Activated CD4-positive, alpha-beta T cell treated with anti-CD3 and anti-CD28 coated beads, Interleukin-10, Interleukin-2, amounts not matched to agents 100 ng/mL and 50 ng/mL, durations not matched to agents 16 hours and 8 hours (primary cell): ENCODE data around the gene RAI14.

Source experiments
- DNase-seq: peaks from one replicate; pipeline ENCODE4 v3.0.0-alpha.2; 2020

Gene RAI14

DNA sequence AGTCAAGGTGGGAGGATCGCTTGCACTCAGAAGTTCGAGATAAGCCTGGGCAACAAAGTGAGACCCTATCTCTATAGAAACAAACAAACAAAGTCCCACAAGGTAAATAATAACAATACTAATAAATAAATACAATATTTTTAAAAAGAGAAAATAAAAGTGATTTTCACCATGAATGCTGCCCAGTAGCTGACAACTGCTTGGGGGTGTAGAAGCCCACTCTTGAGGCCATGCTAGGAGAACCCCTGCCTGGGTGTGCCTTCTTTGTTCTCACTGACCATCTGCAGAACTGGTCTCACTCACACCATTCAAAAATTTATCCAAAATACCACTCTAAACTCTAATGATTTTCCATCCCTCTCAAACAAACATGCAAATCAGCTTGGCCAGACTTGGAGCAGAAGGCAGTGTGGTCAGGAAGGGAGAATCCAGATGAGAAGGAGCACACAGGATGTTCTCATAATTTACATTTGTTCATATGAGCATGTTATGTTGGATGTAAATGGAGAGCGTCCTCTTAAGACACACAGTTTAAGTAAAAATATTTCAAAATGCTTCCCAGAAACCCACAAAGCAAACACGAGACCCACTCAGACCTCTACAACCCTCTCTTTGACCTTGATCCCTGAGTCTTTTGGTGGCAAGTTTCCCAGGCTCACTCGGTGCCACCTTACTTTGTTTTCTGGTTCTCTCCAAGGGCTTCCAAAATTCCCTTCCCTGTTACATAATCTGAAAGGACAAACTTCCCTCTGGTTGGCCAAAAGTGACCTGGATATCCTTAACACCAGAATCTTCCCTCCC is 7.9 kb upstream of the RAI14 start:
- no peak for DNase-seq

DNA sequence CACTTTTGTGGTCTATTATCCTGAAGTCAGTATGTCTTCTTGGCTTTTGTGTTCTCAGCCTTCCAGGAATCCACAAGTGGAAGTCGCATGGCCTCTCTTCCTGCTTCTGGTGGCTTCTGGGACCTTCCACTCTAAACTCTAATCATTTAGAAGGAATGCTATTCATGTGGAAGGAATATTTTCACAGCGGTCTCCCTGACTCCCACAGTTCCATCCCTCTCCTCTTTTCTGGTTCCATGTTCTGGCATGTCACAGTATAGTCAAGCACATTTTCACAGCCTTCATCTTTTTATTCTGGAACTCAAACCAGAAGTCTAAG is 7.3 kb upstream of the RAI14 start:
- no peak for DNase-seq

DNA sequence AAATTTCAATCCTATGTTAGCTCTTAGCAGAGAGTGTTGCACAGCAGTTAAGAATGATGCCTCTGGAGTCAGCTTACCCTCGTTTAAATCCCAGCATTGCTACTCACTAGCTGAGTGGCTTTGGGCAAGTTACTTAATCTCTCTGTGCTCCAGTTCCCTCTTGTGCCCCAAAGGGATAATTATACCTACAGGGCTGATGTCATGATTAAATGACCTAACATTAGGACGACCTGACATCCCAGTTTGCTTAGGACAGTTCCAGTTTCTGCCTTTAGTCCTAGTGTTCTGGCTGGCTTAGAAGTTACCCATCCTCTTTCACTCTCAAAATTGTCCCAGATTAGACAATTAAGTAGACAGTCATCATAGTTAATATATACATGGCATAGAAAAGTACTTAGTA is 4.3 kb upstream of the RAI14 start:
- DNase-seq: no peak

DNA sequence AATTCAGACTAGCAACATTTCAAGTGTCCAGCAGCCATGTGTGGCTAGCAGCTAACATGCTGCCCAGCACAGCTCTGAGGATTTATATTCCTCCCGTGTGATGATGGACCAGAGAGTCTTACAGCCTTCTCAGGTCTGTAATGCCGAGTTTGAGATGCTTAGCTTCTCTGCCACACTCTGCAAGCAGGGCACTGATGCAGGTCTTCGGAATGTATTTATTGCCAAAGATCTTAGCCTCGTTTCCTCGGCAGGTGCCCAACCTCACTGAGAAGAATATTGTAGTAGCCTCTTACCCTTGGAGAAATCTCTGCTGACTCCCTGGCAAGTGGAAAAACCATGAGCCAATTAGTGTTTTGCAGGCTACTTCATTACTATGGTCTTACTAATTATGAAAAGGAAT is 3.7 kb upstream of the RAI14 start:
- DNase-seq: no peak

DNA sequence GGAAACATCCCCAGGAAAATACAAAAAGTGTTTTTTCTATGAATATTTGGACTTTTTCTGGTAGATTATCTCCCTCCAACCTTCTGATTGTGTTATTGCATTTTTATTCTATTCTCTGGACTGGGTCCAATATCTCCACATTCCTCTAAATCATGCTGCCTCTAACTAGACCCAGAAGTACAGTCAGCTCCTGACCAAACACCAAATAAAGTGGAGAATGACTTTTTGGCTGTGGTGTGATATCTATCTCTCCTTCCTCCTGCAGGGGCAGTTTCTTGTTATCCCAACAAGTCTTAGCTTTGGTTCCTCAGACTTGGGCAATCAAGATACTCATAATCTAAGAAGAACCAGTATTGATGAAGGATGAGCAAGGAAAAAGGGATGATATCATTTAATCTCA is 3.2 kb upstream of the RAI14 start:
- no peak for DNase-seq

DNA sequence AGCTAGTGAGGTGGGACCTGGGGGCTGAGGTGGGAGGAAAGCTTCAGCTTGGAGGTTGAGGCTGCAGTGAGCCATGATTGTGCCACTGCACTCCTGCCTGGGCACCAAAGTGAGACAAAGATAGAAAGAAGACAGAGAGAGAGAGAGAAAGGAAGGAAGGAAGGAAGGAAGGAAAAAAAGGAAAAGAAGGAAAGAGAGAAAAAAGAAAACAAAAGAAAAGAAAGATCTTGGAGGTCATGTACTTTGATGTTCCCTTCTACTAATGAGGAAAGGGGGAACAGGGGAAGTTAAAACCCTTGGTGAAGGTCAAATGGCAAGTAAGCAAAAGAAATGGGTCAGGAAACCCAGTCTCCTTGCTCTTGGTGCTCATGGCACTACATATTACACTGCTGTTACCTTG is 2.4 kb upstream of the RAI14 start:
- DNase-seq: no peak

DNA sequence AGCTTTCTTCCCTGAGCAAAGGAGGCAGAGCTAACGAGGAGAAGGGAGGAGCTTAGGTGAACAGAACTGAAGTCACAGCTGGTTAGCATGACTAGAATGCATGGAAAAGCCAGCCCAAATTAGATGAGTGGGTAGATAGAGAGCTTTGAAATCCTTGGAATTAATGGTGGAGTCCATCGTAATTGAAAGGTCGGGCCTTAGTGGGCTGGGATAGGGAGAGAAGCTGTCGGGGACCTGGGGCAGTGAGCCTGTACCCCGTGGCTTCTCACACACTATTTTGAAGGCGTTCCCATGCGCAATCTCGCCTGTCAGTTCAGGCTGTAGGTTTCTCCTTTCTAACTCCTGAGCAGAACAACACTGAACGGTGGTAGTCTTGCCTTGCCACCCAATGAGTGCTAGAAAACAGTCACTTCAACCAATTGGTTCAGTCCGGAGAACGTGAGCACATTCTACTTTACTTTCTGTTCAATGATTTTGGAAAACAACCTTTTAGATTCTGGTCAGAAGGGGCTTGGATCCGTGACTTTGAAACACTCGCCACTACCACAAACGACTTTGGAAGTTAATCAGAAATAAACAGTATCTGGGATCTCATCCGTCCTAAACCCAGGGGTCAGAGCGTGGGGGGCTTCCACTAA is 655 bp upstream of the RAI14 start:
- peak; percentile 20 for DNase-seq

DNA sequence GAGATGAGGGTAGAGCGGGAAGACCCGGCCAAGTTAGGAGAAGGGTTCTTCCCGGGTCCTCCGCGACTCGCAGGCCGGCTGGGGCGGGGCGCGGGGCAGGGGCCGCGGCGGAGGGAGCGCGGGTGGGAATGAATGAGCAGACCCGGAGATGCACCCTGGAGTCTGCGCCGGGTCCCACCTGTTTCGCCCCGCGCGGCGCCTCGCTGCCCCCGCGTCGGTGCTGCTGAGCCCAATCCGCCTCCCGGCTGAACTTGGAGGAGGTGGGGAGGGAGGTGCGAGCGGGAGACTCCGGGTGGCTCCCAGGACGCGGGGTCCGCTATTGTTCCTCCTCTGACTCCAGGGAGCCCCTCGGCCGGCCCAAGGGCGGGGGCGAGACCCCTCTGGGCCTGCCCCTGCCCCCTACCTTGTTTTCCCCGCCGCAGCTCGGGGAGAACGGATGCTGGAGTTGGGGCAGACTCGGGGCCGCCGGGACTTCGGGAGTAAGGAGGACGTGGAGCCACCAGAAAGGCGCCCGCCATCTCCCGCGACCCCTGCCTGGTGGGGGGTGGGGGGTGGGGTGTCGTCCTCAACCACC is 659 bp downstream of the RAI14 start:
- DNase-seq: no peak

DNA sequence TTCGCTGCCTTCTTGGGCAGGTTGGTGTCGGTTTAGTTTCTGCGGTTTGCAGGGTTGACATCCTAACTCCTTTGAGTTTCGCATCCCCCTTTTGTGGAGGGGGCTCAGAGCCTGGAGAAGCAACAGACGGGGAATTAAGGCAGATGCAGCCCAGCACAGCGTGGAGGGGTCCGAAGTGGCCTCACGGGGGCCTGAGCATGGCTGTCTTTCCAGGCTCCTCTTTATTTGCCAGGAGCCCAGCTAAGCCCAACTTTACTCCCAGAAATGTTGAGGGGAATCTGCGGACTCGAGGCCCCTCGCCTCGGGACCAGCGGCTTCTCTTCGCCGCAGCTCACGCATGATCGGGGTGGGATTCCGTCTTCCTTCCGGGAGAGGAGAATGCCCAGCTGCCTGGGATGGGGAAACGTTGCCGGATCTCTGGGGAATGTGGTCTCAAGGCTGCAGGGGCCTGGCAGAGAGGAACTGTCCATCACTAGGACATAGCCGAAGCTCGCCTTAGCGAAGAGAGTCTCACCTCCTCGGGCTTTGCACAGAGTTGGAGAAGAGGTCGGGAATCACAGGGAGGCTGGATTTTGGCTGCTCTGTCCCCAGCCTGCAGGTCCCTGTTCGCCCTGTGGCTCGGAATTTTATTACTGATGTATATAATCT is 1.3 kb downstream of the RAI14 start:
- DNase-seq: no peak

DNA sequence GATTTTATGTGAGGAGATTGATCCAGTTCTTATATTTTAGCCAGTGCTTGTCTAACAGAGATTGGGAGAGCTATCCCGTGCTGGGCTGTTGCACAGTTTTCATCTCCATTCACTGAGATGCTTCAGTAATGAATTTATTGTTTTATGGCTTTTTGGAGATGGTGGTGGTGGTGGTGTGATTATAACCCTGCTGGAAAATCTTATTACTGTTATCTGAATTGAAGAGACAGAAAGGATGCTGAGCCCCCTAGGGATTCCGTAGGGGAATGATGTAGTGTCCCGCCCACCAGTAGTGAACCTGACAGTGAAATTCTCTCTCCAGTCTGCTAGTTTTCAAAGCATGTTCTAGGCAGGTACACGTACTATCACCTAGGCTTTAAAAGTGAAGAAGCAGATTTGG is 1.9 kb downstream of the RAI14 start:
- DNase-seq: no peak

DNA sequence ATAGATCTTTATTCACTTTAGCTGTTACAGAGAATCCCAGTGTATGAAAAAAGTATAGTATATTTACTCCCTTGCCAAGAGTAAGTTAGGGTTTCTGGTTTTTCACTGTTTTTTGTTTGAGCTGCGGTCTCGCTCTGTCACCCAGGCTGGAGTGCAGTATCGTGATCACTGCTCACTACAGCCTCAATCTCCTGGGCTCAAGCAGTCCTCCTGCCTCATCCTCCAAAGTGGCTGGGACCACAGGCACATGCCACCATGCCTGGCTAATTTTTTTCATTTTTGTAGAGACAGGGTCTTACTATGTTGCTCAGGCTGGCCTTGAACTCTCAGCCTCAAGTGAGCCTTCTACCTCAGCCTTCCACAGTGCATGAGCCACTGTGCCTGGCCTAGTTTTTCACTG is 3.0 kb downstream of the RAI14 start:
- DNase-seq: no peak

DNA sequence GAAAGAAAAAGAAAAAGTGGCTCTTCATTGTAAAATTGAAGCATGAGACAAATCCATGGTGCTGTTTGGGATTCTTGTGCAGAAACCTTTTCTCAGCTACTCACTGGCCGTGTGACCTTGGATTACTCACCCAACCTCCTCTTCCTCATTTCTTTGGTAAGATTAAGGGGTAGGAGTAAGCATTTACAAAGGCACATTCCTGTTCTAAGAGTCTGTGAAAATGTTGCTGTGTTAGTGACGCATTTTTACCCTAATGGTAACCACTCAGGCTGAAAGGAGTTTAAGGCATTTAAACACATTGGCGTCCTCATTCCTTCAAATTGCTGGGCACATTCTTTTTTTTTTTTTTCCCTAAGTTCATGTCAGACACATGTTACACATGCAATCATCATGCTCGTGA is 4.3 kb downstream of the RAI14 start:
- DNase-seq: no peak

DNA sequence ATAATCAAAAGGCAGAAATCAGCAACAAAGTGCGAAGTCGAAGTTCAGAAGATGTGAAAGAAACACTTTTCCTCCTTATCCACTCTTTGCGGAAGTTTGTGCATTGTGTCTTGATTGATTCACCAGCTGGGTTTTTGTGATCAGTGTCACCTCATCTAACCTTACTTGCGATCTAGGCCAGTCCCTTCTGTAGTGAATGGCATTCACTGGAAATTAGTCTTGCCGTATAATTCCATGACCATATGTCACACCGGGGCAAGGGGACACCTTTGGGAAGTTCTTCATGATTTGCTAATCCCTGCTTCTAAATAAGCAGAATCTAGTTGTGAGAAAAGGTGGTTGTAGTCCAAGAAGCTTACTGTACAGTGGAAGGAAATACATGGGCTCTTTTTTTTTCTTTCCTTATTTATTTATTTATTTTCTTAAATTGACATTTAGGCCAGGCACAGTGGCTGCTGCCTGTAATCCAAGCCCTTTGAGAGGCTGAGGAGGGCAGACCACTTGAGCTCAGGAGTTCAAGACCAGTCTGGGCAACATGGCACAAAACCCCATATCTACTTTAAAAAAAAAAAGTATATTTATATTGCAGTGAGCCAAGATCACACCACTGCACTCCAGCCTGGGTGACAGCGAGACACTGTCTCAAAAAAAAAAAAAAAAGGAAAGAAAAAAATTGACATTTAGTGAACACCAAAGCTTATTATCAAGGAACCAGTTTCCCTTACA is 7.8 kb downstream of the RAI14 start:
- DNase-seq: no peak

DNA sequence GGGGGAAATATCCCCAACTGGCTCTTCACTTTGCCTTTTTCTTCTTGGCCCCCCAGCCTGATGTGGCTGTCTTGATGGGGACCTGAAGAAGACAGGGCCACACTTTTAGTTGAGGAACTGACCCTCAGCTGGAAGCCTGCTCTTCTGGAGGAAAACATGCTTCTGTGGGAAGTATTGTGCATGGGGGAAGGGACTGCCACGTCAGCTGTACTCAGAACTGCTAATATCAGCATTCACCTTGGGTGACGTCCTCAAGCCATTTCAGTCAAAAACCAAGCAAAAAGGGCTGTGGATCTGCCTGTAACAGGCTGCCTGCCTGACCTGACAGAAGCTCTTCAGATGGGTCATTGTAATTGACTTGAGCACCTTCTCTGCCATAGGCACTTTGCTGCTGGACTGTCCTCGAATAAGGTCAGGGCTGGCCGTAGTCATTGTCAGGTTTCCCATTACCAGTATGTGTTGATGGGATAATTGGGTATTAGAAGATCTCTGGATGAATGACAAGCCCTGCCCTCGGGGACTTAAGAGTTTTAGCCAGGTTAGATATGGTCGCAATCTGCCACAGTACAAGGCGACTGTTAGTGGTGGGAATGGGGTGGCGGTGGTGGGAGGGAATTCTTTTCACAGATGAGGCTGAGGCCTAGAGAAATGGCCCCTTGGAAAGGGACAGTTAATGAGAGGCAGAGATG is 10.4 kb downstream of the RAI14 start:
- no peak for DNase-seq

DNA sequence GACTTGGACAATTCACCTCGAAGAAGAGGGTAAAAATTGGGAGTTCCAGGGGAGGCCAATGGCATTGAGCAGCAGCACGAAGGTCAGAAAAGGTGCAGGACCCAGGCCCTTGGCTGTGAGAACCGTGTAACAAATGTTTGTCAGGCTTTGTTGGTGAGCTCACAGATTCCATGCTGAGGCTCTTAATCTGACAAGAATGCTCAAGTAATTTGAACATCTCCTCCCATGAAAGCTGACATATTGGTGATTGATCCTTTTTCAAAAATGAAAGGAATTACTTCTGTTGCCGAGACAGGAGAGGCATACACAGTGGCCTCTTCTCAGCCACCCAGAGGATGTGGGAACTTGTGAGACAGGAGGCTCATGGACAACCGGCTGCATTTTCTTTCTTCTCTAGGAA is 11.6 kb downstream of the RAI14 start:
- no peak for DNase-seq

DNA sequence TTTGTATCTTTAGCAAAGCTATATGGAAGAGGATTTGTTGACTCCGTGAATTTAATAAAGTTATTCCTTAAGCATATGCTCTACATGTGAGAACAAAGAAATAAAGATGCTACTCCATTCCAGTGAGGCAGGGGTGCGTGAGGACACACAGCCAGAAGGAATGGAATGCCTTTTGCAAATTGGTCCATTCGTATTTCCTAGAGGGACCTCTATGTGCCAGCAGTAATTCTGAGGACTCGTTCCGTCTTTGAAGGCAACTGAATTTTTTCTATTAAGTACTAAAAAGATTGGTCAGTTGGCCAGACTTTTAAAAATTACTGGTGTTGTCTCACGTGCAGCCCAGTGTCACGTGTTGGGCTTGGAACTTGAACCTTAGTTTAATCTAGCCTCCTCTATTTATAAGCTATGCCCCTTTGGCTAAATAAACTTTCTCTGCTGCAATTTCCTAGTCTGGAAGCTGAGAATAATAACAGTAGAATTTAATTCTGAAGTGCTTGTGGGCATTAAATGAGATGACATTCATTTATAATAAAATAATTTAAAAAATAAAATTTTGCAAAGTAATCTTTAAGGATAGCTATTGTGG is 13.9 kb downstream of the RAI14 start:
- DNase-seq: no peak

DNA sequence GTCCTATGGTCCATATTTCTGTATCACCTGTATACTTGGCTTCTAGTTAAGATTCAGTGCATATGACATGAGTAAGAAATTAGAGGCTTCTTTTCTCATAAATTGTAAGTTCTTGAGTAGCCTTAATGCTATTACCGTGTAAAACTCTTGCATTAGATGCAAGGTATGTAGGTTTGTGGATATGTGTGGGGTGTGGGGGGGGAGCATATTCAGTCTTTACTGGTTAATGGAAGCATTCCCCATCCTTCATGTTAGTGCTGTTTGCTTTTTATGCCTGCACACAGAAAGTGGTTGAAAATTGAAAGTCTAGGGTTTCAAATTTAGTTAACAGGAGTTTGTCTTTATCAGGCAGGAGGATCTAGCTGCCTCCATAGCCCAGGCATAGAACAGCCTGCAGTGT is 16.1 kb downstream of the RAI14 start:
- DNase-seq: no peak

DNA sequence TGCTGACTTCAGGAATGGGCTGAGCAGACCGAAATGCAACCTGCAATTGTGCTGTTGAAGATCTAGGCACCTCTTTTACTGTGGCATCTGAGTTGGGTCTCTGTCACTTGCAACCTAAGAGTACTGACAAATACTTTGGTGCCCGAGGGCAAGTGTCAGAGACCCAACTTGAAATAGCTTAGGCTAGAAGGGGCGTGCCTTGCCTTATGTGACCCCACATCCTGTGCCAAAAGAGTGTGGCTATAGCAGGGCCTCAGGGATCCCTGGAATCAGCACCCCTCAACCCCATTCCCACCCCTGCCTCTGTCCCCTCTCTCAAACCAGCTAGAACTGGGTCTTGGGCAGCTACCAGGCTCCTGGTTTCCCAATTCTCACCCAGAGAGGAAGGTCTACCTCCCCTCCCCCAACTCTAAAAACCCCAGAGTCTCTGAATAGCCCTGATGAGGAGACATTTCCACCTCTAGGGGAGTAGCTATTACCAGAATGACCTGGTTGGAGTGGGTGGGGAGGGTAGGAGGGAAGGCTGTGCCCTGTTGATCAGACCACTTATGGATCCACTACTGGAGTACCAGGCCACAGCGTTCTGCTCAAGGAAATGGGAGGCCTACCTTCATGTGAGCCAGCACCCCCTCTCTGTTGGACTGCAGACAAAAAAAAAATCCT is 17.5 kb downstream of the RAI14 start:
- no peak for DNase-seq

DNA sequence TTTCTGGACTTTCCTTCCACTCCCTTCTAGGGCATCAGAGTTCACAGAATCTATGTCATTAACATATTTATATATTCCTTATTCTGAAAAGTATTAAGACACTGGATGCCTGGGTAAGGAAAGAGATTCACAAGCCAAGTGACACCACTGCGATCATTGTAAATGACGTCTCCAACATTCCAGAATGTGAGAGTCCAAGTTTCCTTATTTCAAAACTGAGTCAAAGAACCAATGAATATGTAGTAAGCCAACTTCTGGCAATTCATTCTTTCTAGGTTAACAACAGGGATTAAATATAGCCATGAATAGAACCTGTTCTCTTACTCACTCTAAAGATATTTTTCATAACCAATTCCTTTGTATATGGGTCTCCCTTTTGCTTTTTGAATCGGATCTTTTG is 18.1 kb downstream of the RAI14 start:
- no peak for DNase-seq

DNA sequence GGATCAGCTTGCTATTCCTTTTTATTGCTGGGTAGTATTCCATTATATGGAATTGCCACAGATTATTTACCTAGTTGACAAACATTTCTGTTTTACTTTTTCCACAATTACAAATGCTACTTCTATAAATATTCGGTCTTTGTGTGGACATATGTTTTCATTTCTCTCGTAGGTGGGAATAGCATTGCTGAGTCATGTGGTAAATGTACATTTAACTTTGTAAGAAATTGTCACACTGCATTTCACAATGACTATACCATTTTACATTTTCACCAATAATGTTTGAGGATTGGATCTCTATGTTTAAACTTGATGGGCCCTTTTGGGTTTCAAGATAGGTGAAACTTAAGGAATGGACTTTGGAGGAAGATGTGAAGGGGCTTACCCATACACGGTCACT is 19.7 kb downstream of the RAI14 start:
- DNase-seq: no peak

DNA sequence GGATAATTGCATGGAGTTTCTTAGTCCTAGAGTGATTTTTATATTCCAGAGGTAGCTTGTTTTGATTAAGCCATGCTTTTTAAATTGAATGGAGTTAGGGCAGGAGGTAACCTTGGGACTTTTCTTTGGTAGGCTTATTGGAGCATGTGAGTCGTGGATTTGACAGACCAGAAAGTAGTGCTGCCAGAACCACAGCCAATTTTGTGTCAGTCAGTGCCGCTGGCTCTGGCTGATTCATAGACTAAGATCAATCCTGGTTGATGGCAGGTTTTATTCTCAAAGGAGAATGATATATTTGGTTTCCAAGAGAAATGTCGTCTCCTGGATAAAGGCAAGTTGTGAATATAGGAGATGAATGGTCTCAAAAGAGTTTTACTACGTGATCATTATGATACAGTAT is 20.3 kb downstream of the RAI14 start:
- no peak for DNase-seq

DNA sequence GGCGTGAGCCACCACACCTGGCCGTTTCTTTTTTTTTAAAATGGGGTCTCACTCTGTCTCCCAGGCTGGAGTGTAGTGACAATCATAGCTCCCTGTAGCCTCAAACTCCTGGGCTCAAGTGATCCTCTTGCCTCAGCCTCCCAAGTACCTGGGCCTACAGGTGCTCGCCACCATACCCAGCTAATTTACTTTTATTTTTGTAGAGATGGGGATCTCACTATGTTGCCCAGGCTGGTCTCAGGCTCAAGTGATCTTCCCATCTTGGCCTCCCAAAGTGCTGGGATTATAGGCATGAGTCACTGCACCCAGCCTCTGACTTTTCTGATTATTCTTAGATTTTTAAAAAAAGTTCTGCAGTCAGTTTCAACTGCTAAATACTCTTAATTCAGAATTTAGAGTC is 21.3 kb downstream of the RAI14 start:
- DNase-seq: no peak
